ENCODE results near the gene SART1.

Gene SART1

GRCh38 chr11:65954771-65955170 lies 6.8 kb upstream of the SART1 start:
- TF ChIP-seq POLR2A (IDR thresholded peaks at IDR 0.05; ENCODE audit: extremely low read depth, insufficient read length) (no peak), MYC (IDR thresholded peaks at IDR 0.05; ENCODE audit: low read depth, low read length) (no peak), MAX (IDR thresholded peaks at IDR 0.05; ENCODE audit: low read depth, low read length) (no peak), CTCF (IDR thresholded peaks at IDR 0.05; ENCODE audit: low read depth, low read length) (no peak)

GRCh38 chr11:65958291-65958690 lies 3.2 kb upstream of the SART1 start:
- no peak for TF ChIP-seq CTCF (IDR thresholded peaks at IDR 0.05; ENCODE audit: low read depth, low read length)
- peak; percentile 84 for TF ChIP-seq MAX (IDR thresholded peaks at IDR 0.05; ENCODE audit: low read depth, low read length)
- no peak for TF ChIP-seq POLR2A (IDR thresholded peaks at IDR 0.05; ENCODE audit: extremely low read depth, insufficient read length)
- TF ChIP-seq MYC (IDR thresholded peaks at IDR 0.05; ENCODE audit: low read depth, low read length): no peak; the same call in 1 of the 2 replicates

More at GRCh38 chr11:65954771-65955170, 6.8 kb upstream of the SART1 start:
- H3K4me3 ChIP-seq (ENCODE audit: low read depth, low read length): no peak overlapping the region
- DNase-seq (ENCODE audit: low read depth): no peak

GRCh38 chr11:65958774-65959420 lies 2.6 kb upstream of the SART1 start:
- no peak for DNase-seq (ENCODE audit: low read depth)
- no peak for TF ChIP-seq CTCF (IDR thresholded peaks at IDR 0.05; ENCODE audit: low read depth, low read length)
- no peak for TF ChIP-seq POLR2A (IDR thresholded peaks at IDR 0.05; ENCODE audit: extremely low read depth, insufficient read length)
- TF ChIP-seq MAX (IDR thresholded peaks at IDR 0.05; ENCODE audit: low read depth, low read length): no peak
- TF ChIP-seq MYC (IDR thresholded peaks at IDR 0.05; ENCODE audit: low read depth, low read length): no peak
- no peak overlapping the region for H3K4me3 ChIP-seq (ENCODE audit: low read depth, low read length)

More at GRCh38 chr11:65958291-65958690, 3.2 kb upstream of the SART1 start:
- DNase-seq (ENCODE audit: low read depth): peak; percentile 57
- no peak overlapping the region for H3K4me3 ChIP-seq (ENCODE audit: low read depth, low read length)

GRCh38 chr11:65960824-65961266 lies 689 bp upstream of the SART1 start:
- DNase-seq (ENCODE audit: low read depth): no peak
- peak overlapping the region; percentile 97 for H3K4me3 ChIP-seq (ENCODE audit: low read depth, low read length)
- no peak for TF ChIP-seq MYC (IDR thresholded peaks at IDR 0.05; ENCODE audit: low read depth, low read length)
- TF ChIP-seq CTCF (IDR thresholded peaks at IDR 0.05; ENCODE audit: low read depth, low read length): no peak
- TF ChIP-seq POLR2A (IDR thresholded peaks at IDR 0.05; ENCODE audit: extremely low read depth, insufficient read length): no peak
- TF ChIP-seq MAX (IDR thresholded peaks at IDR 0.05; ENCODE audit: low read depth, low read length): no peak

GRCh38 chr11:65962141-65962564 lies 619 bp downstream of the SART1 start:
- H3K4me3 ChIP-seq (ENCODE audit: low read depth, low read length): peak overlapping the region; percentile 97
- DNase-seq (ENCODE audit: low read depth): no peak
- TF ChIP-seq MAX (IDR thresholded peaks at IDR 0.05; ENCODE audit: low read depth, low read length) (no peak), CTCF (IDR thresholded peaks at IDR 0.05; ENCODE audit: low read depth, low read length) (no peak), POLR2A (IDR thresholded peaks at IDR 0.05; ENCODE audit: extremely low read depth, insufficient read length) (no peak), MYC (IDR thresholded peaks at IDR 0.05; ENCODE audit: low read depth, low read length) (no peak)

Measured in NB4 (cell line).